ENCODE measurements around the gene SULT1A1. TPM values are rescaled to one million over a fixed set of nuclear protein-coding genes. Genes with fewer than 3 reads are reported as not detected.

Gene SULT1A1
- 1.0 and 1.3 TPM in 2 replicates for total RNA-seq

DNA sequence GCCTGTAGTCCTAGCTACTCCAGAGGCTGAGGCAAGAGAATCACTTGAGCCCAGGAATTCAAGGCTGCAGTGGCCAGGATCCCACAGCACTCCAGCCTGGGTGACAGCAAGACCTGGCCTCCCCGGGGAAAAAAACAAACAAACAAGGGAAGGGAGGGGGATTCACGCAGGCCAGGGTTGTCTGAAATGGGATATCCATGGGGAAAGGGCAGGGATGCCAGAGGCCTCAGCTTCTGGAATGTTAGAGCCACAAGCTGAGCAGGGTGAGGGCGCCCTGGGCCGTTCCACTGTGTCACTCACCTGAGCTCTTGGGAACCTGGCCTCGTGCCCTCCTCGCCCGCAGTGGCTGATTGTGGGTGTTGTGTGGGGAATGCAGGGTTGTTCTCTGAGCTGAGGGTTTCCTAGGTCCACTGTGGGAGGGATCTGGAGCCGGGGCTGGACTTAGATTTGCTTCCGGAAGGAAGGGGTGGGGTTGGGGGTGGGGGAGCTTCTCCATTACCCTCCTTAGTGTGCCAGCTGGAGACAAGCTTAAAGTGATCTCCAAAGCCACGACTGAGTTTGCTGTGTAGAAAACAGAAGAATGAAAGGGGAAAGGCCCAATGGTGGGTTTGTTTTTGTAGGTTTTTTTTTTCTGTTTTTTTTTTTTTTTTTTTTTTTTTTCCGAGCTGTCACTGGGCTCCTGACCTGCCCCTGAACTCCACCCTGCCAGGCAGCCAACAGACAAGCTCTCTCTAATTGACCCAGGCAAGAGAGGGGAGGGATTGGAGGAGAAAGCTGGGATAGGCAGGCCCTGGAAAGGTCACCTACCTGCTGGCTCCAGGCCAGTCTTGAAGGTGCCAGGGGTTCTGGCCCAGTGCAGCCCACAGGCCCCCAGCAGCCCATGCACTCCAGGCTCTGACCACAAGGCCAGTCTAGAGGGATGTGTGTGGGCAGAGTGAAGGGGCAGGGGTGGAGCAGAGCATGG is at the start of gene SULT1A1:
Gene SULT1A1 (minus strand): TSS at position 414 of the 964 bp plus-strand sequence. CDS start 1,189 bp downstream, outside the sequence.

DNA sequence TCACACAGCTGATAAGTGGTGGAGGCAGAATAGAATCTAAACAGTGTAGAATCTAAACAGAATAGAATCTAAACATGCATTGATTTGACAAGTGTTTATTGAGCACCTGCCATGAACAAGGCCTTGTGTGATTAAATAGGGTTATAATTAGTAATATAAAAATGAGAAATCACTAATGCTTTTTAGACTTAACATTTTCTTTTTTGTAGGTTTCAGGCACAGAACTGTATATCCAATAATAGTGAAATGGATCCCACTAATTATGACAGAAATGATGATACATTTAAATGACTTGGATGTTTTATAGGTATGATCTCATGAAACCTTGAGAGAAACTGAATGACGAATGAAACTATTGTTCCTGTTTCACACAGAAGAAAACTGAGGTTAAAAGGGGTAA is 27.9 kb upstream of the SULT1A1 start, which contains the start of gene NPIPB8:
Gene NPIPB8 (plus strand): TSS at position 301 of the 400 bp plus-strand sequence. CDS start 296 bp downstream, outside the sequence.

DNA sequence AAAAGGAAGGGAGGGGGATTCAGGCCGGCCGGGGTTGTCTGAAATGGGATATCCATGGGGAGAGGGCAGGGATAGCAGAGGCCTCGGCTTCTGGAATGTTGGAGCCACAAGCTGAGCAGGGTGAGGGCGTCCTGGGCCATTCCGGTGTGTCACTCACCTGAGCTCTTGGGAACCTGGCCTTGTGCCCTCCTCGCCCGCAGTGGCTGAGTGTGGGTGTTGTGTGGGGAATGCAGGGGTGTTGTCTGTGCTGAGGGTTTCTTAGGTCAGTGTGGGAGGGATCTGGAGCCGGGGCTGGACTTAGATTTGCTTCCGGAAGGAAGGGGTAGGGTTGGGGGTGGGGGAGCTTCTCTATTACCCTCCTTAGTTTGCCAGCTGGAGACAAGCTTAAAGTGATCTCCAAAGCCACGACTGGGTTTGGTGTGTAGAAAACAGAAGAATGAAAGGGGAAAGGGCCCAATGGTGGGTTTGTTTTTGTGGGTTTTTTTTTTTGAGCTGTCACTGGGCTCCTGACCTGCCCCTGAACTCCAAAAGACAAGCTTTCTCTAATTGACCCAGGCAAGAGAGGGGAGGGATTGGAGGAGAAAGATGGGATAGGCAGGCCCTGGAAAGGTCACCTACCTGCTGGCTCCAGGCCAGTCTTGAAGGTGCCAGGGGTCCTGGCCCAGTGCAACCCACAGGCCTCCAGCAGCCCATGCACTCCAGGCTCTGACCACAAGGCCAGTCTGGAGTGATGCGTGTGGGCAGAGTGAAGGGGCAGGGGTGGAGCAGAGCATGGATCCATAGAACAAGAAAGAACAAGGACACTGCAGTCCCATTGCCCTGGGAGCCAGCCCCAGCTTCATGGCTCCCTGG is 12.8 kb downstream of the SULT1A1 start, which contains the start of gene SULT1A2:
Gene SULT1A2 (minus strand): TSS at position 211 of the 852 bp plus-strand sequence. CDS start 1,120 bp downstream, outside the sequence.

Other genes with a start within 250 kb of the SULT1A1 start
- gene NPIPB6, start 246.5 kb downstream of the SULT1A1 start, total RNA-seq: 0.17 and 0.30 TPM in 2 replicates
- 147 and 181 TPM in 2 replicates for gene EIF3CL, start 206.2 kb downstream of the SULT1A1 start, total RNA-seq
- gene NPIPB7, start 137.7 kb downstream of the SULT1A1 start, total RNA-seq: not detected in 2 replicates
- 11.1 and 11.4 TPM in 2 replicates for gene CLN3, start 118.0 kb downstream of the SULT1A1 start, total RNA-seq
- not detected in 2 replicates for gene APOBR, start 115.4 kb downstream of the SULT1A1 start, total RNA-seq
- gene IL27, start 103.2 kb downstream of the SULT1A1 start, total RNA-seq: not detected in 2 replicates
- gene NUPR1, start 71.1 kb downstream of the SULT1A1 start, total RNA-seq: 16.2 and 20.3 TPM in 2 replicates
- gene SGF29, start 56.1 kb downstream of the SULT1A1 start, total RNA-seq: 12.3 and 14.6 TPM in 2 replicates
- not detected in 2 replicates for gene SULT1A2, start 13.0 kb downstream of the SULT1A1 start, total RNA-seq
- not detected in 2 replicates for gene NPIPB8, start 28.0 kb upstream of the SULT1A1 start, total RNA-seq
- 254 and 358 TPM in 2 replicates for gene EIF3C, start 101.4 kb upstream of the SULT1A1 start, total RNA-seq
- gene NPIPB9, start 141.7 kb upstream of the SULT1A1 start, total RNA-seq: not detected in 2 replicates
- 61.0 and 64.8 TPM in 2 replicates for gene ATXN2L, start 213.0 kb upstream of the SULT1A1 start, total RNA-seq
- 198 and 209 TPM in 2 replicates for gene TUFM, start 236.3 kb upstream of the SULT1A1 start, total RNA-seq